ENCODE results near the gene EDARADD.

EDARADD gene

DNA sequence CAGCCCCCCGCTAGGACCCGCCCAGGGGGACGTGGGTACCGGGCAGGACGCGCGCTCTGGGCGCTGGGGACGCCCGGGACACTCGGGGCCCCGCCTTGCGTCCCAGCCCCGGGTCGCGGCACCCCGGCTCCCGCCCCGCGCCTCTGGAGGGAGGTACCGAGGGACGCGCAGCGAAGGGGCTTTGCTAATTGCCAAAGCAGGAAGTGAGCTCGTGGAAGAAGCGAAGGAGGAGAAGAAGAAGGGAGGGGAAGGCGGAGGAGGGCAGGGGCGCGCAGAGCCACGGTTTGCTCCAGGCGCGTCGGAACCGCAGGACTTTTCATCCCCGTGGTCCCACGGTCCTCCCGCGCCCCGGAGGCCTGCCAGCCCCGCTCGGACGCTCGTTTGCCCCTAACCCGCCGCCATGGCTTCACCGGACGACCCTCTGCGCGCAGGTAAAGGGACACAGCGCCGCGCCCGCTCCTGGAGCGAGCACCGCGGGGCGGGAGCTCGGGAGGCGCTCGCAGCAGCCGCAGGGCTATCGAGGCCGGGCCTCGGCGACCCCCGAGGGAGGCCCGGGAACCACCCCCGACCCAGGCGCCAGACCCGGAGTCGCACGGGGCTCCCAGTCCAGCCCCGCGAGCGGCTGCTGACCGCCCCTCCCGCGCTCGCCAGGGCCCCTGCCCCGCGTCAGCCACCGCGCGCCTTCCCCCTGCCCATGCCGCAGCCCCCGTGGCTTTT is 1.3 kb downstream of the EDARADD start:
- DNase-seq: peak; percentile 75

DNA sequence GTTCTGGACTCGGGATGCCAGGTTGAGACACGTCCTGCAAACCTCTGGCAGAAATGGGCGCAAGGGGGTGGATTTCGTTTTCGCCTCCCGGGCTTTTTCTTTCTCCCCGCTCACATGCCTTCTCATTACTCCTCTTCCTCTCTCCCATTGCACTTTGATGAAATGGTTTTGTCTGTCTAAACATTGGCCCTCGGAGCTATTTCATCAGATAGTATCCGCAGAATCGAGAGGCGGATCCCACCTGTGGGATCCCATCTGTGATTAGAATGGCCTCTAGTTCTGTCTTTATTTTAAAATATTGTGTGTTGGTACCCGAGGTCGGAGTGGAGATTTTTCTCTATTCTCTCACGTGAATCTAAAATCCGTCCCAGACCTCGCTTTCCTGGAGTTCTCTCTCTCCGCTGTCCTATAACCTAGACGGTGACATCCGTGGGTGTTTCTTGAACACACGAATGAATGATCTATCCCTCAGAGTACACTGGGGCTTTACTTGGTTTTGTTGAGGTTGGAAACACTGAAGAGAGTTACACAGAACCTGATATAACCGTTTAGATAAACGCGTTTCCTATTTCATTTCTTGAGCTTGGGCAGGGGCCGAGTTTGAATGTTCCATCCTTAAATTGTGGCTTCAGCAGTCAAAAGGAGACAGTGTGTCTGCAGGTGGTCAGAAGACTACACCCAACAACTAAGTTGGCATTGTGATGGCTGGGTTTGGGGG is 2.0 kb downstream of the EDARADD start:
- DNase-seq: peak; percentile 55

GRCh38 chr1:236396665-236397043 is 2.6 kb downstream of the EDARADD start:
- DNase-seq: no peak

DNA sequence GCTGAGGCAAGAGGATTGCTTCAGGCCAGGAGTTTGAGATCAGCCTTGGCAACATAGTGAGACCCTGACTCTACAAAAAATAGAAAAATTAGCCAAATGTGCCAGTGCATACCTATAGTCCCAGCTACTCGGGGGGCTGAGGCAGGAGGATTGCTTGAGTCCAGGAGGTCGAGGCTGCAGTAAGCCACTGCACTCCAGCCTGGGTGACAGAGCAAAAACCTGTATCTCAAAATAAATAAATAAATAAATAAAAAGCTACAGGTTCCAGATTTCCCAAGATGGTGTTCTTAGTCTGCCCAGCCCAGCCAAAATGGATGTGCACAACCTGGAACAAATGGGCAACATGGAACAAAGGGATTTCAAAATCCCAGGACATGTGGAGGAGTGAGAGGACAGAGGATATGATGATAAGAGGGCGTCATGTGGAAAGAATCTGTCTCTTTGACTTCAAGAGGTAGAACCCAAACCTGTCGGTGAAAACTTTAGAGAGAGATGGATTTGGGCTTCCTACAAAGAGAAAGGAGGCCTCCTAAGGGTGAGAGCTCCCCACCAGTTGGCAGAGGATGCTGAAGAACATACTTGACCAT is 3.2 kb downstream of the EDARADD start:
- DNase-seq: no peak

- DNase-seq: no peak
These were observed 4.5 kb downstream of the EDARADD start for GRCh38 chr1:236398538-236398937.

DNA sequence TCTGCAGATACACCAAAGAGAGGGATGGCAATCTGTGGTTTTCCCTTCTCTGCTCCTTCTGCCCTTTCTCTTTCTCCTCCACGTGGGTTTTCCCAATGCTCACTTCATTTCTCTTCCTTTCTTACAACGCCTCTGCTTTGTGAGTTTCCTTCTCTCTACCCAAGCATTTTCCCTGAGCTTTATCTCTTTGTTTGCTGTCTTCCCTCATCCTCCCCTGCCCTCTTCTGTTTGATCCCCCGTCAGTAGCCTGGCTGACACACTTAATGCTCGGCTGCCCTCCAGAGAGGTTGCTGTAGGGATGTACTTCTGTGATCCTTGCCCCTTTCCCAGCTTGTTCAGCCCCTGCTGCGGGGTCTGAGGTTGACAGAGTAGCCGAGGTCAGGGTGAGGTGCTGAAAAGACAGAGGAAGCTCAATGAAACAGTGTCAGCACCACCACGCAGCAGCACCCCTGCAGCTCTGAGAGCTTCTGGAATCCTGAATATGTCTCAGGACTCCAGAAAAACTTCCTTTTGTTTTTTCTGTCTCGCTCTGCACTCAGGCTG is 6.0 kb downstream of the EDARADD start:
- DNase-seq: no peak

DNA sequence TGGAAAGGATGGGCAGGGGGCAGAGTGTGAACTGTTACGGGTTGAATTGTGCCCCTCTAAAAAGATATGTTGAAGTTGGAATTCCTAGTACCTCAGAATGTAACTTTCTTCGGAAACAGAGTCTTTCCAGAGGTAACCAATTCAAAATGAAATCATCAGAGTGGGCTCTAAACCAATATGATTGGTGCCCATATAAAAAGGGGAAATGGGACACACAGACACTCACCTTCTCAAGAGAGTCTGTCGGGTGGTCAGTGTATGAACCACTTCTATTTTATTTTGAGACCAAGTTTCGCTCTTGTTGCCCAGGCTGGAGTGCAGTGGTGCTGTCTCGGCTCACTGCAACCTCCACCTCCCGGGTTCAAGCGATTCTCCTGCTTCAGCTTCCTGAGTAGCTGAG is 7.6 kb downstream of the EDARADD start:
- no peak for DNase-seq

DNA sequence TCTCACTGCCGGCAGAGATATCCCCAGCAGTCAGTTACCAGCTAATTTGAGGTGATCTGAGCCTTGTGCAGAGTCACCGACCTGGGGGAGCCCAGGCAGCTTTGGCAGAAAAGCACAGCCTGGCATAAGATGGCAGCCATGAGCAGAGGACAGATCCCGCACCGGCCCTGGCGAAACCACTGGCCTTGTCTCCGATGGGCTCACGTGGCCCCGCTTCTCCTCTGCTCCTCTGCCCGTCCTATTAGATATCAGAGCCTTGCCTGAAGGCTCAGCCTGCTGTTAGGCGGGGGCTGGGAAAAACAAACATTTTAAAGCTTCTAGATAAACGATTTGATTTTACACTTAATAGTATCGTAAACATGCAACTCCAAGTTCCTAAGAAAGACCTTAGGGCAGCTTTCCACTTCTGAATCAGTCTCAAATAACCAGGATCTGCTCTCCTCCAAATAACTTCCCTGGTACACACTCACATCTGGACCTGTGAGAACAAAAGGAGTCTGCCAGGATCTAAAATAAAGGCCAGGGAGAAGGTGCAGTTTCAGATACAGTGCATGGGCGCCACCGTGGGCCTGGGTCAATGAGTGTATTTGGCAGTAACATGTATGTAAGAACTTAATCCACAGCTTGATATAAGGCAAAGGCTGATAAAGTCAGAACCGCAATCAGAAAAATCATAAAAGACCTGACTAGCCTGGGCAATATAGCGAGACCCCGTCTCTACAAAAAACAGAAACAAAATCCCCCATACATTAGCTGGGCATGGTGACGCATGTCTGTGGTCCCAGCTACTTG is 10.0 kb downstream of the EDARADD start:
- no peak for DNase-seq

- DNase-seq: no peak
These were observed 13.0 kb downstream of the EDARADD start for GRCh38 chr1:236407059-236407458.

- DNase-seq: no peak
These were observed 19.6 kb downstream of the EDARADD start for GRCh38 chr1:236413688-236414087.

GRCh38 chr1:236416165-236416564 is 22.1 kb downstream of the EDARADD start:
- no peak for DNase-seq

DNA sequence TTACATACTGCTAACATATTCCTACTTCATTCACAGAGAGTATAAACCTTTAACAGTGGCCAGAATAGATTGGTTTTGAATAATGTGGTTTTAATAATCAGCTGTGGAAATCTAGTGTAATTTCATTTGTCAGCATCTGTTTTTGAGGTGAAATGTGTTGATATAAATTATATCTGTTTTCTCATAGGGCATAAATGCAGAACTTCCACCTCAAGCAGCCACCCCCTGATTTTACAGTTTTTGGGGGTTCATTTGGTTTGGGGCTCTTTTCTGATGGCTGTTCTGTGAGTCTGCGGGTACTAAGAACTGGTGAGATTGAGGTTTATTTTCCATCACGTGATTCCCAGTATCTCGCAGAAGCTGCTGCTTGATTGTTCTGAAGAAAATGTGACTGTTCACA is 23.2 kb downstream of the EDARADD start:
- DNase-seq: no peak

GRCh38 chr1:236419502-236419901 is 25.4 kb downstream of the EDARADD start:
- no peak for DNase-seq

DNA sequence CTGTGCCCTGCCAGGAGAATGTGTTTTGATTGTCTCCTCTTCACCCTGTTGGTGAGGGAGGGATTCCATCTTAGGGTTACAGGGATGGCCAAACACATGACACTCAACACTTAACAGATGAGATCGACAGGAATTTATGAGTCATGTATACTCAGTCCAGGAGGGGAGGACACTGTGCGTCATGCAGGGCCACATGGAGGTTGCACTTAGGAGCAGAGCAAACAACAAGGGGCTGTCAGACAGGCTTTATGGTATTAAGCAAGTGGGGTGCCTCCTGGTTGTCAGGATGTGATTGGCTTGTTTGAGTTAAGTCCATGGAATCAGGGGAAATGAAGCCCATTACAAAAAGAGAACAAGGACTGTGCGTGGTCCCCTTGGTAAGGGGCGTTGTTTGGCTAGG is 26.9 kb downstream of the EDARADD start:
- no peak for DNase-seq

DNA sequence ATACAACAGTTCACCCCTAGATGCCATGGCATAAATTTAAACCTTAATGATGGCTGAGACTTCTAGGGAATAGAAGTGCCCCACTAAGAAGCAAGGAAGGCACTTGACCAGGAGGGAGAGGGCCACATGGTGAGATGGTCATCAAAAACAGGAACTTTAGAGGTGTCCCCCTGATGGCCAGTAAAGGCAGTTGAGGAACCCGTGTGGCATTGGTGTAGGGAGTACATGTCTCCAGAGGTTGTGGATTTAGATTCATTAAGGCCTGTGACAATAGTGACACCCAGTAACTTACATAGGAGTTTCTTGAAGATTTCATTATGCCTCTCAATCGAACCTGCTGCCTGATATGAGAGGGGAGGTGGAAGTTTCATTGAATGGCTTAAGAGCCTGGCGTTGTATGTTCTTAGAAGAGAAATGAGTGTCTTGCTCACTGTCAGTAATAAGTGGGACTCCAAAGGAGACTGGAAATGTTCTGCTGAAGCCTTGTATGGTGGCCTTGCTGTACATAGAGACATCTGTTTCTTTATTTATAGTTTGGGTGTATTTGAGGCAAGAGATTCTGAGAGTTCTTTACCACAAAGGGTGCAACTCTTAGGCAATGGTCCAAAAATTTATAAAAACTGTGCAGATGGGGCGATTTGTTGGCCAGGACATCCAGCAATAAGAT is 27.9 kb downstream of the EDARADD start:
- no peak for DNase-seq

- DNase-seq: no peak
These were observed 28.4 kb downstream of the EDARADD start for GRCh38 chr1:236422517-236422876.

DNA sequence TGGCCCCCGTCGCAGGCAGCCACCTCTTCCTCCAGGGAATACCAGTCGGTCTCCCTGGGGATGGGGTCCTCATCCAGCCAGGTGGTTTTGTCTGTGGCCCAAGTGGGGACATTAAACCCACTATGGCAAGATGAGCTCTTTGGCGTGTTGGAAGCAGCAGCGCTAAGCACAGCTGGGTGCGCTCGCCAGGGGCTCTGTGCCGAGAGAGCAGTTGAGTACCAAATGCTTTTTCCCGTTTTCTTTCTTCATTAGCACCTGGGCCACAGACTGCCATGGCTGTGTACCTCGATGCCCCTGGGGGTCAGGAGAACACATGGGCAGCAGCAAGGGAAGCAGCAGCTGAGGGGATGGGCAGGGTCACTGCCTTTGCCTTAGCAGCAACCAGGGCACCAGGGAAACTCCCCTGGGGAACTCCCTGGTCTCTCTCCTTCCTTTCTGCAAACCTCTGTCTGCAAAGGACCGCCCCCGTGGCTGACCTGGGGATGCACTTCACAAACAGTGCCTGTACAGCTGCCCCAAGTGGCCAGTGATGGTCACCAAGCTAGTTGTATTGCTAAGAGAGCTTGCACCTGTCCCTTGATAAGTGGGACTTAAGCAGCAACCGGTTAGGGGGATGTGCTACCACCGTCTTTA is 31.1 kb downstream of the EDARADD start:
- peak; percentile 39 for DNase-seq

- no peak for DNase-seq
These were observed 32.1 kb downstream of the EDARADD start for GRCh38 chr1:236426215-236426614.

- DNase-seq: no peak
These were observed 35.7 kb downstream of the EDARADD start for GRCh38 chr1:236429715-236430274.

- DNase-seq: no peak
These were observed 39.8 kb downstream of the EDARADD start for GRCh38 chr1:236433819-236434315.

DNA sequence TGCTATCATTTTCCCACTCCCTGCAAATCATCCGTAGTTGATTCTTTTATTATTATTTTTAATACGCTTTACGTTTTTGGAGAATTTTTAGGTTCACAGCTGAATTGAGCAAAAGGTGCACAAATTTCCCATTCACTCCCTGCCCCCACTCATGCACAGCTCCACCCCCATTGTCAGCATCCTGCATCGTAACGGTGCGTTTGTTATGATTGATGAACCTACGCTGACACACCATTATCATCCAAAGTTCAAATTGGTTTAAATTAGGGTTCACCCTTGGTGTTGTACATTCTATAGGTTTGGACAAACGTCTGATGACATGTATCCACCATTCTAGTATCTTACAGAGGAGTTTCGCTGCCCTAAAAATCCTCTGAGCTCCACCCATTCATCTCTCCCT is 44.5 kb downstream of the EDARADD start:
- DNase-seq: no peak

DNA sequence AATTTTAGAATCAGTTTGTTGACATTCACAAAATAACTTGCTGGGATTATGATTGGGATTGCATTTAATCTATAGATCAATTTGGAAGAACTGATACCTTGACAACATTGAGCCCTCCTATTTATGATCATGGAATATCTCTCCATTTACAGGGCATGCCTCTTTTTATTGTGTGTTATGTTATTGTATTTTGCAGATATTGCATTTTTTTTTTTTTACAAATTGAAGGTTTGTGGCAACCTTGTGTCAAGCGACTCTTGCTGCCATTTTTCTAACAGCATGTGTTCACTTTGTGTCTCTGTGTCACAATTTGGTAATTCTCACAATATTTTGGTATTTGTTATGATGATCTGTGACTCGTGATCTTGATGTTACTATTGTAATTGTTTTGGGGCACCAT is 46.3 kb downstream of the EDARADD start:
- no peak for DNase-seq
